Cardiac muscle cell (in vitro differentiated cells and primary cell): ENCODE data around the gene SLIT3. TPM values are rescaled to one million over a fixed set of nuclear protein-coding genes. Genes with fewer than 3 reads are reported as not detected.

Experiments used
- DNase-seq, 2 donors: peaks; one replicate each; pipeline versions ENCODE4 v3.0.0 to v3.0.0-alpha.2; 2010 to 2017; ENCODE audit warnings: low read depth in 1 of 2, low spot score in 1 of 2
- H3K27ac ChIP-seq: fragments of 200-600 bp; sonication (generic); 2 replicates; pipeline ENCODE4 v1.5.1; 2016
- H3K27me3 ChIP-seq: fragments of 200-600 bp; sonication (generic); 2 replicates; pipeline ENCODE4 v1.6.0; 2016; ENCODE audit warnings: control low read depth
- H3K36me3 ChIP-seq: fragments of 200-600 bp; sonication (generic); 2 replicates; pipeline ENCODE4 v1.5.1; 2016; ENCODE audit warnings: control low read depth
- H3K4me1 ChIP-seq: fragments of 200-600 bp; sonication (generic); 2 replicates; pipeline ENCODE4 v1.8.1; 2017; ENCODE audit warnings: low read depth, mild to moderate bottlenecking, mixed run types
- H3K4me3 ChIP-seq: fragments of 200-600 bp; sonication (generic); 2 replicates; pipeline ENCODE4 v1.5.1; 2016; ENCODE audit warnings: mild to moderate bottlenecking
- H3K9me3 ChIP-seq: fragments of 200-600 bp; sonication (generic); 2 replicates; pipeline ENCODE4 v1.5.1; 2017; ENCODE audit warnings: low read depth, mild to moderate bottlenecking, control low read depth
- CTCF ChIP-seq: IDR thresholded peaks from 2 replicates; pipeline ENCODE4 v1.5.1; 2012; ENCODE audit warnings: low read depth, mild to moderate bottlenecking, low read length
- polyA plus RNA-seq: library from polyadenylated mRNA; unstranded; fragments of >200 nt; fragmentation: Nextera tagmentation; extraction: Ambion mirVana; gene quantifications from 2 replicates; pipeline ENCODE4 v1.2.1, GENCODE V29; 2016
- total RNA-seq: library from RNA; depleted of rRNA; stranded (reverse); fragments of >200 nt; gene quantifications from 2 replicates; pipeline ENCODE4 v1.2.3, GENCODE V29; 2016

Gene SLIT3
- total and polyA plus RNA-seq, 2 experiments from 2014 or later, result 50.7 to 111 TPM

DNA sequence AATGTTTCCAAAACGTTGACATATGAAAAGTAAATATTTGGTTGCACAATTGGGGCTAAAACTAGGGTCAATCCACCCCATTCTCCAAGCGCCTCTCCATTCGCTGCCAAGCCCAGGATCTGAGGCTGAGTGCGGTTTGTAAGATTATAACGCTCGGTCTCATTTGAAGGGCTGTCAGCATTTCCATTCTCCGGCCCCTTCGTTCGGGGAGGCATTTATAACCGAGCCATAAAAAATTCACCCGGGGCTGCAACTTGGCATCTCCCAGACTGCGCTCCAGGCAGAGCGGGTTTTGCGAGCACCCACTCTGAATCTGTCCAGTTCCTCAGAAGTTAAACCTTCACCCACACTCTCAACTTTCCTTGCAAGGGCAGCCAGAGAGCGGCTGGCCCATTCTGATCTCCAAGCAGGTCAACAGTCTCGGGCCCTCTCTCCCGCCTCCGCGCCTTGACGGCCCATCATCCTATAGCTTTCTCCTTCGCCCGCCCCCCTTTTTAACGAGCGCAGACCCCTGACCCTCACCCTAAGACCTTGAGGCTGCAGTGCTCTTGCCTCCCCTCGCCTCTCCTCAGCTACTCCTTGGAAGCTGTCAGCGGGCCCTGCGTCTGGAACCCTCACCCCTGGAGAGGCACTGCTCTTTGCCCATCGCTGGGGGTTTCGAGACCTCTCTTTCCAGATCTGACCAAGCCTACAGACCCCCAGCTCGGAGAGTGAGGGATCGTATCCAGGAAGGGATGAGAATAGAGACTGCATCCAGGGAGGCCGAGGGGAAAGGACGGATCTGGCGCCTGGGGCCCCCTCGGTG is 1.1 kb downstream of the SLIT3 start:
- Histone ChIP-seq H3K27ac (peak overlapping the region; percentile 30), H3K27me3 (no peaks in the 10 kb centered on the region)
- DNase-seq, result peak; percentile 23 to 68

DNA sequence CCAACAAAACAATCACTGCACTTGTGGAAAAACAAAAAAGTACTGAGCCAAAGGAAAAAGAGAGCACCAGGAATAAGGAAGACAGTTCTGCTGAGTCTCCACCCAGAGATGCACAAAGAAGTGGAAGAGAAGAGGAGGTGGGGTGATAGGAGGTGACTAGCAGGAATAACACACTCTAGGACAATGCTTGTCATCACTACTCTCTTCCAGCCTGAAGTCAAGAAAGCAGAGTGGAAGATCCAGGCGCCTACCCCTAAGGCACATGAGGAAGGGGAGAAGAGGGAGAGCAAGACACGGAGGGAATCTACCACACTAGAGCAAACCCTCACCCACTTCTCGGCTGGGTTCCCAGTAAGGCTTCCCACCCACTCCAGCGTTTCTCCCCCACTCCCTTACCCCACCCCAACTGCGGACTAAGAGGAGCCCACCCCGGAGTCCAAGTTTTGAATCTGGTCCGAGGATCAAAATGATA is 1.7 kb downstream of the SLIT3 start:
- H3K4me3 ChIP-seq, result peak overlapping the region; percentile 89
- peaks cover 8% of the 10 kb centered on the region for H3K4me1 ChIP-seq
- no peak for DNase-seq
- H3K27me3 ChIP-seq, result no peaks in the 10 kb centered on the region
- TF ChIP-seq CTCF, result no peak
- H3K27ac ChIP-seq, result no peak overlapping the region
- H3K36me3 ChIP-seq, result no peaks in the 10 kb centered on the region
- H3K9me3 ChIP-seq, result no peaks in the 10 kb centered on the region

More for the DNA sequence above, 1.1 kb downstream of the SLIT3 start:
- H3K4me1 ChIP-seq, result peaks cover 8% of the 10 kb centered on the region
- no peaks in the 10 kb centered on the region for H3K9me3 ChIP-seq
- no peak for TF ChIP-seq CTCF
- H3K4me3 ChIP-seq, result peak overlapping the region; percentile 89
- H3K36me3 ChIP-seq, result no peaks in the 10 kb centered on the region

- Histone ChIP-seq H3K9me3 (no peaks in the 10 kb centered on the region), H3K4me1 (peaks cover 8% of the 10 kb centered on the region), H3K27me3 (no peaks in the 10 kb centered on the region), H3K4me3 (peak overlapping the region; percentile 89), H3K27ac (no peak overlapping the region), H3K36me3 (no peaks in the 10 kb centered on the region)
- no peak for TF ChIP-seq CTCF
- DNase-seq, result no peak
Observed at GRCh38 chr5:169298193-169298592, 2.7 kb downstream of the SLIT3 start.

DNA sequence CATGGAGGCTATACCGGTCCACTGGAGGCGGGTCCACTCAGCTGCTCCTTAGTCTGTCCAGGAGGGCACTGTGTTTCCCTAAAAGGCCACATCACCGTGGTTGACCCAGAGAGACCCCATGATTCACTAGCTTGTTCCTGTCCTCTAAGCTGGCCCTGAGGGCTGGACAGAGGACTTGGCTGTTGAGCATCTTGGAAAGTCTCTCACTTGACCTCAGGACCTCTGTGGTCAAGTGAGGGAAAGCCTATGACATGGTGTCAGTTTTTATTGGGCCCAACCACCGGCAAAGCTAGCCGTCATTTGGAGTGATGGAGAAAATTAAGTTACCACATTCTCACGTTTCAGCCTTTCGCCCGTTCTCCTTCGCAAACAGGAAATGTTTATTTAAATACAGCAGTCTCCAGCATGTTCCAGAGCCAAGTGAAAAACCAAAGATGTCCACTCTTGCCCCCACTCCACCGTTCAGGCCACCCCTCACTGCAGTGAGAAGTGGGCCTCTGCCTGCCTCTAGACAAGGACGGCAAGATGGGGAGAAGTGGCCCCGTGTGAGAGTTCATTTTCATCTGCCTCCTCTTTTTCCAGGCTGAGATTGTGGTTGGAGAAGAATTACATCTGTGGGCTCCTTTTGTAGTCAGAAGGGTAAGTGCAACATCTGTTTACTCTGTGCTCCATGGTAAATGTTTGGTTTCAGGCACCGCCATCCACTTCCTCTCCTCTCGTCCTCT is 4.4 kb downstream of the SLIT3 start:
- H3K4me1 ChIP-seq, result peaks cover 4% of the 10 kb centered on the region
- no peak overlapping the region for H3K4me3 ChIP-seq
- H3K9me3 ChIP-seq, result no peaks in the 10 kb centered on the region
- TF ChIP-seq CTCF, result no peak
- peak in 1 of 2 donors; percentile 61 for DNase-seq
- no peak overlapping the region for H3K27ac ChIP-seq
- no peaks in the 10 kb centered on the region for H3K36me3 ChIP-seq
- no peaks in the 10 kb centered on the region for H3K27me3 ChIP-seq

- no peaks in the 10 kb centered on the region for H3K27me3 ChIP-seq
- no peak for TF ChIP-seq CTCF
- H3K36me3 ChIP-seq, result no peaks in the 10 kb centered on the region
- H3K27ac ChIP-seq, result no peak overlapping the region
- H3K4me1 ChIP-seq, result peaks cover 4% of the 10 kb centered on the region
- no peak for DNase-seq
- no peak overlapping the region for H3K4me3 ChIP-seq
- no peaks in the 10 kb centered on the region for H3K9me3 ChIP-seq
Observed at GRCh38 chr5:169295306-169295705, 5.6 kb downstream of the SLIT3 start.
